ENCODE measurements around the gene TMEM203. TPM values are rescaled to one million over a fixed set of nuclear protein-coding genes. Genes with fewer than 3 reads are reported as not detected.
A peak's percentile ranks its signal among the peaks of the same experiment; 100 is the strongest.

The TMEM203 gene
- total RNA-seq, 1 experiment from 2014 or later: 38.8 TPM

GRCh38 chr9:137182836-137183235, 22.6 kb downstream of the TMEM203 start:
- DNase-seq (ENCODE audit: extremely low read depth, low read depth): no peak

- DNase-seq (ENCODE audit: extremely low read depth, low read depth): no peak
These were observed 23.8 kb downstream of the TMEM203 start for GRCh38 chr9:137181680-137182079.

- no peak for DNase-seq (ENCODE audit: extremely low read depth, low read depth)
These were observed 25.0 kb downstream of the TMEM203 start for GRCh38 chr9:137180491-137180890.

GRCh38 chr9:137179761-137180160, 25.7 kb downstream of the TMEM203 start:
- no peak for DNase-seq (ENCODE audit: extremely low read depth, low read depth)

- no peak for DNase-seq (ENCODE audit: extremely low read depth, low read depth)
These were observed 26.4 kb downstream of the TMEM203 start for GRCh38 chr9:137178939-137179630.

GRCh38 chr9:137178201-137178938, 27.1 kb downstream of the TMEM203 start:
- no peak for DNase-seq (ENCODE audit: extremely low read depth, low read depth)

GRCh38 chr9:137176302-137177182, 28.9 kb downstream of the TMEM203 start:
- DNase-seq (ENCODE audit: extremely low read depth, low read depth): peak; percentile 37

- no peak for DNase-seq (ENCODE audit: extremely low read depth, low read depth)
These were observed 30.0 kb downstream of the TMEM203 start for GRCh38 chr9:137175345-137175961.

- no peak for DNase-seq (ENCODE audit: extremely low read depth, low read depth)
These were observed 30.6 kb downstream of the TMEM203 start for GRCh38 chr9:137174722-137175293.

GRCh38 chr9:137173796-137174664, 31.4 kb downstream of the TMEM203 start:
- no peak for DNase-seq (ENCODE audit: extremely low read depth, low read depth)

GRCh38 chr9:137172901-137173795, 32.3 kb downstream of the TMEM203 start:
- no peak for DNase-seq (ENCODE audit: extremely low read depth, low read depth)

- DNase-seq (ENCODE audit: extremely low read depth, low read depth): no peak
These were observed 34.1 kb downstream of the TMEM203 start for GRCh38 chr9:137171149-137171900.

- no peak for DNase-seq (ENCODE audit: extremely low read depth, low read depth)
These were observed 34.8 kb downstream of the TMEM203 start for GRCh38 chr9:137170486-137171148.

GRCh38 chr9:137169896-137170358, 35.5 kb downstream of the TMEM203 start, which contains the start of gene LRRC26:
TSS of gene LRRC26 (minus strand) at chr9:137170051. CDS start at chr9:137169943, 108 bp downstream.
- no peak for DNase-seq (ENCODE audit: extremely low read depth, low read depth)

- peak; percentile 59 for DNase-seq (ENCODE audit: extremely low read depth, low read depth)
These were observed 36.3 kb downstream of the TMEM203 start for GRCh38 chr9:137168904-137169856.

GRCh38 chr9:137168573-137168903, 36.9 kb downstream of the TMEM203 start:
- no peak for DNase-seq (ENCODE audit: extremely low read depth, low read depth)
